Measurements from ENCODE around the gene ADRM1. TPM values are rescaled to one million over a fixed set of nuclear protein-coding genes. Genes with fewer than 3 reads are reported as not detected.

The ADRM1 gene
- total RNA-seq, 1 donor from 2014 or later, result 52.3 TPM

DNA sequence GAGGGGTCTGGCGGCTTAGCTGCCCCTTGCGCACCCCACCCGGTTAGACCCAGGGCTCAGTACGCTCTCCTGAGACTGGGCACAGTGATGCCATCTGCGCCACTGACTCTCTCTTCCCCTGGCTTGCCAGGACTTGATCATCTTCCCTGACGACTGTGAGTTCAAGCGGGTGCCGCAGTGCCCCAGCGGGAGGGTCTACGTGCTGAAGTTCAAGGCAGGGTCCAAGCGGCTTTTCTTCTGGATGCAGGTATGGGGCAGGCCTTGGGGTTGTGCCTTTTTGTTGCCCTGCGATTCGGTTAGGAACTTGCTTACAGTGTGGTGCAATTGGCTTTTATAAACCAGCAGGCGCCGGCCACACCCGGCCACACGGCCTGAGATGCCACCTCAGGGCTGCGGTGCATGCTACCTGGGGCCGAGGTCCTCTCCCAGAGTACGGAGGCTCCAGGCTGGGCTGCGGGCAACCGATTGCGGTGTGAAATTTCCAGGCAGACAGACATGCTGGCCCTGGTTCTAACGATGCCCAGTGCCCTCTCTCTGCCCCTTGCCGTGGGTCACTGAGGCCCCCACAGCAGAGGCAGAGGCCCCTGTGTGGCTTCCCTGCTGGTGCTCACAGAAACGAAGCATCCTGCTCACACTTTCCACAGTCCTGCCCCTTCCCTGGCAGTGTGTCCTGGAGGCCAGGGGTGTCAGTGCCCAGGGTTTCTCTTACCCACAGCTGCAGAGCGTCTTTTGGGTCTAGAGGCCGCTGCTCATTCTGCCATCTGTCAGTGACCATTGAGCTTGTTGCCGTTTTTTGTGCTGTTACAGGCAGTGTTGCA lies 1.7 kb downstream of the ADRM1 start:
- H3K27me3 Mint-ChIP-seq (ENCODE audit: insufficient read depth, low read depth), result peaks cover 2% of the 10 kb centered on the region

DNA sequence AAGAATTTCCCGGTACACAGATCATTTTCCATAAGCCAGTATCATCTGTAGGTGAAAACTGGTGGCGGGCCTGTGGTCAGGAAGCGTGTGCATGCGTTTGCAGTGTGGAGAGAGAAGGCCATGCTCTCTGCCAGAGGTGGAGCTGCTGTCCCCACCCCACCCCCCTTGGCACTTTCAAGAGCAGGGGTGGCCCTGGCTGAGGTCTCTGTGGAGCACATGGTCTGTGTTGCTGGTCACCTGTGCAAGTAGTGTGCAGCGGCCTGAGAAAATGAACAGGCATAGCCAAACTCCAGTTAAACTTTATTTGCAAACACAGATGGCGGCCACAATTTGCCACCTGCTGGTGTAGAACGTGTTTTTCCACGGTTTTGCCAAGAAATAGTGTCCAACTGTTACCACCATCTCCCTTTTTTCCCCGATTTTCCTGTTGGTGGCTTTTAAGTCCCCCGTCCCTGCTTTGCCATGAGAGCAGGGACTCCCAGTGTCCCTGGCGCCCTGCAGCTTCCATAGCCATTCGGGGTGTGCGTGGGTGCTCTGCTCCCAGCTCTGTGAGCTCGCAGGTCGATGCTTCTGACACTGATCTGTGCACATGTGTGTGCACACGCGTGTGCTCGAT lies 2.5 kb downstream of the ADRM1 start:
- no peaks in the 10 kb centered on the region for H3K36me3 ChIP-seq
- H3K4me1 Mint-ChIP-seq, result peaks cover 13% of the 10 kb centered on the region
- H3K9me3 ChIP-seq (ENCODE audit: low read depth), result no peaks in the 10 kb centered on the region
- H3K79me2 ChIP-seq (ENCODE audit: low read depth), result peaks cover 32% of the 10 kb centered on the region
- peaks cover 28% of the 10 kb centered on the region for H4K20me1 ChIP-seq (ENCODE audit: low read depth)
- TF ChIP-seq EZH2 (IDR thresholded peaks at IDR 0.05) (no peak), CTCF (IDR thresholded peaks at IDR 0.05) (no peak), EZH2phosphoT487 (IDR thresholded peaks at IDR 0.05) (no peak)
- H3K4me1 ChIP-seq, result peaks cover 7% of the 10 kb centered on the region
- no peak overlapping the region for H3K9ac ChIP-seq
- no peak overlapping the region for H3K4me3 ChIP-seq
- peak overlapping the region; percentile 95 for H3K4me2 ChIP-seq
- H3K27me3 Mint-ChIP-seq (ENCODE audit: insufficient read depth, low read depth), result peaks cover 4% of the 10 kb centered on the region
- no peaks in the 10 kb centered on the region for H3K27me3 ChIP-seq
- no peak overlapping the region for H3K27ac ChIP-seq
- peaks cover 9% of the 10 kb centered on the region for H3K36me3 Mint-ChIP-seq
- H2AFZ ChIP-seq (replicated peaks), result no peak overlapping the region
- H3K9me3 Mint-ChIP-seq, result no peaks in the 10 kb centered on the region
- DNase-seq (ENCODE audit: low spot score), result no peak
- peak overlapping the region; percentile 65 for H3K4me3 Mint-ChIP-seq
- peaks cover 25% of the 10 kb centered on the region for H3F3A ChIP-seq (ENCODE audit: low read depth)
- H3K27ac Mint-ChIP-seq, result no peak overlapping the region

More for the DNA sequence above, 1.7 kb downstream of the ADRM1 start:
- peak overlapping the region; percentile 93 for H3K4me3 Mint-ChIP-seq
- peak overlapping the region; percentile 92 for H3K27ac Mint-ChIP-seq
- peaks cover 13% of the 10 kb centered on the region for H3K4me1 Mint-ChIP-seq
- peaks cover 9% of the 10 kb centered on the region for H3K36me3 Mint-ChIP-seq
- H3K9ac ChIP-seq, result peak overlapping the region; percentile 73
- no peak overlapping the region for H2AFZ ChIP-seq (replicated peaks)
- no peaks in the 10 kb centered on the region for H3K9me3 Mint-ChIP-seq
- H4K20me1 ChIP-seq (ENCODE audit: low read depth), result peaks cover 28% of the 10 kb centered on the region
- H3K79me2 ChIP-seq (ENCODE audit: low read depth), result peaks cover 32% of the 10 kb centered on the region
- peaks cover 25% of the 10 kb centered on the region for H3F3A ChIP-seq (ENCODE audit: low read depth)
- H3K4me1 ChIP-seq, result peaks cover 7% of the 10 kb centered on the region
- TF ChIP-seq EZH2phosphoT487 (IDR thresholded peaks at IDR 0.05) (no peak), EZH2 (IDR thresholded peaks at IDR 0.05) (no peak), CTCF (IDR thresholded peaks at IDR 0.05) (no peak)
- H3K4me2 ChIP-seq, result peak overlapping the region; percentile 95
- H3K4me3 ChIP-seq, result peak overlapping the region; percentile 77
- H3K27me3 ChIP-seq, result no peaks in the 10 kb centered on the region
- H3K27ac ChIP-seq, result no peak overlapping the region
- H3K9me3 ChIP-seq (ENCODE audit: low read depth), result no peaks in the 10 kb centered on the region
- DNase-seq (ENCODE audit: low spot score), result no peak
- no peaks in the 10 kb centered on the region for H3K36me3 ChIP-seq

DNA sequence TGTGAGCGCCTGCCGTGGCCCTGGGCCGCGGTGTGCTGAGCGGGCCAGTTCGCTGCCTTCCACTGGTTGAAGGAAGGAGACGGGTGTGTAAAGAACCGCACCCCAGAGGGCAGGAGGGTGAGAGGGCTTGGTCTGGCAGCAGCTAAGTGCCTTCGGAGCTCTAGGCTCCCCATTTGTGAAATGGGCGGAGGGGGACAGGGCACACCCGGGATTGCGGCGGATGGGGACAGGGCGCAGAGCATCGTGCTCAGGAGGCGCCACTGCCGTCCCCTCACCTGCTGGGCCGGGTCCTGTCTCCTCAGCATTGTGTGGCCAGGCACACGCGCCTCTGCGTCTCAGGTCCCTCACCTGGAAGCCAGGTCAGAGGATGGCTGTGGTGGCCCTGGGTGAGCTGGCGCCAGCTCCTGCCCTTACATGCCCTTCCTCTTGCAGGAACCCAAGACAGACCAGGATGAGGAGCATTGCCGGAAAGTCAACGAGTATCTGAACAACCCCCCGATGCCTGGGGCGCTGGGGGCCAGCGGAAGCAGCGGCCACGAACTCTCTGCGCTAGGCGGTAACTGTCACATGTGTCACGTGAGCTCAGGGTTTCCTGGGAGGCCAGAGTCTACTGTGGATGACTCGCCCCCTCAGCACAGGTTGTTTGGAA lies 3.1 kb downstream of the ADRM1 start:
- DNase-seq (ENCODE audit: low spot score), result no peak
- TF ChIP-seq EZH2 (IDR thresholded peaks at IDR 0.05) (no peak), EZH2phosphoT487 (IDR thresholded peaks at IDR 0.05) (no peak), CTCF (IDR thresholded peaks at IDR 0.05) (no peak)
- Histone ChIP-seq H2AFZ (replicated peaks) (no peak overlapping the region), H4K20me1 (ENCODE audit: low read depth) (peaks cover 28% of the 10 kb centered on the region), H3K27ac (no peak overlapping the region), H3K4me2 (no peak overlapping the region), H3K4me3 (no peak overlapping the region), H3K79me2 (ENCODE audit: low read depth) (peaks cover 32% of the 10 kb centered on the region), H3F3A (ENCODE audit: low read depth) (peaks cover 24% of the 10 kb centered on the region), H3K27me3 (no peaks in the 10 kb centered on the region), H3K9ac (no peak overlapping the region), H3K36me3 (no peaks in the 10 kb centered on the region), H3K4me1 (peaks cover 7% of the 10 kb centered on the region), H3K9me3 (ENCODE audit: low read depth) (no peaks in the 10 kb centered on the region)
- Mint-ChIP-seq H3K4me1 (peaks cover 13% of the 10 kb centered on the region), H3K27me3 (ENCODE audit: insufficient read depth, low read depth) (peaks cover 2% of the 10 kb centered on the region), H3K9me3 (no peaks in the 10 kb centered on the region), H3K36me3 (peaks cover 9% of the 10 kb centered on the region), H3K27ac (no peak overlapping the region), H3K4me3 (peak overlapping the region; percentile 65)

Measured in neural progenitor cell (in vitro differentiated cells).